Measurements from ENCODE around the gene IL1F10.
"Not testable (repeated sequence)": the region's sequence is repeated elsewhere in the genome, so short reads cannot be mapped to it uniquely, and the experiment has no call there.

The IL1F10 gene

GRCh38 chr2:113091231-113091896 lies 23.6 kb downstream of the IL1F10 start:
- H3K9ac ChIP-seq (ENCODE audit: low read depth in 1 of 2, low read length in 2 of 2) = no peak overlapping the region
- no peaks in the 10 kb centered on the region for H3K4me1 ChIP-seq (ENCODE audit: control insufficient read depth in 2 of 2, insufficient read depth in 2 of 2, low read length in 2 of 2)
- H3K9me3 ChIP-seq (ENCODE audit: control insufficient read depth in 2 of 2, low read length in 2 of 2) = peaks cover 0 to 3% of the 10 kb centered on the region in 2 donors
- H3K27me3 ChIP-seq (ENCODE audit: control insufficient read depth in 2 of 2, insufficient read depth in 2 of 2, low read length in 2 of 2) = peaks cover 0 to 4% of the 10 kb centered on the region in 2 donors
- no peak overlapping the region for H3K4me3 ChIP-seq (ENCODE audit: low read length in 2 of 2)
- no peaks in the 10 kb centered on the region for H3K36me3 ChIP-seq (ENCODE audit: control insufficient read depth in 2 of 2, insufficient read depth in 2 of 2, low read length in 2 of 2)
- no peak overlapping the region for H3K27ac ChIP-seq (ENCODE audit: low read depth in 2 of 2, low read length in 2 of 2)

DNA sequence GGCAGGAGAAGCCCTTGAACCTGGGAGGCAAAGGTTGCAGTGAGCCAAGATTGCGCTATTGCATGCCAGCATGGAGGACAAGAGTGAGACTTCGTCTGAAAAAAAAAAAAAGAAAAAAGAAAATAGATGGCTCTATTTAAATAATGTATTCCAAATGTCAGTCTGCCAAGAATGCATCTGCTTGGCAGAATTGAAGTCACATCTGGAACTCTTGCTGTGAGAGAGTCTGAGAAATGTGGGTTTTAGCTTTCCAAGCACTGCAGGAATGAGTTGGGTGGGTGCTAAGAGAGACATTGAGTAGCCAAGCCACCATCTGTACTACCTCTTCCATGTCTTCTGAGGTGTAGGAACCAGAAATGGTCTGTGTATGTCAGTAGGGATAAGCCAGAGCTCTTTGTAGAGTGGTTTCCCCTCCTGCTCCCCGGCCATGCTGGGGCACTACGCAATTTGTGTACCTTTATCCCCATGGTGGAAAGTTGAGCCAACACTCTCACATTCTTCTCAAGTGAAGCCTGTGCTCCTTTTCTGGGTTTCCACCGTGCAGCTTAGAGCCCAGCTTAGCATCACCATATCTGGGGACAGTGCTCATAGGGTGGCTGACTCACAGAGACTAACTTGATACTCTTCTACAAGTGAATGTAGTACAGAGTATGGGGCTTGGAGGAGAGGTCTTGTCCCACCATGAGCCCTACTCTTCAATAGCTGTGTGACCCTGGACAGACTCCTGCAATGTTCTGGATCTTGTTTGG lies 25.3 kb downstream of the IL1F10 start:
- Histone ChIP-seq H3K9ac (ENCODE audit: low read depth in 1 of 2, low read length in 2 of 2) (no peak overlapping the region), H3K4me3 (ENCODE audit: low read length in 2 of 2) (no peak overlapping the region), H3K9me3 (ENCODE audit: control insufficient read depth in 2 of 2, low read length in 2 of 2) (peaks cover 0 to 3% of the 10 kb centered on the region in 2 donors), H3K4me1 (ENCODE audit: control insufficient read depth in 2 of 2, insufficient read depth in 2 of 2, low read length in 2 of 2) (peaks cover 0 to under 1% of the 10 kb centered on the region in 2 donors), H3K27ac (ENCODE audit: low read depth in 2 of 2, low read length in 2 of 2) (no peak overlapping the region), H3K27me3 (ENCODE audit: control insufficient read depth in 2 of 2, insufficient read depth in 2 of 2, low read length in 2 of 2) (peaks cover 0 to 4% of the 10 kb centered on the region in 2 donors), H3K36me3 (ENCODE audit: control insufficient read depth in 2 of 2, insufficient read depth in 2 of 2, low read length in 2 of 2) (no peaks in the 10 kb centered on the region)

DNA sequence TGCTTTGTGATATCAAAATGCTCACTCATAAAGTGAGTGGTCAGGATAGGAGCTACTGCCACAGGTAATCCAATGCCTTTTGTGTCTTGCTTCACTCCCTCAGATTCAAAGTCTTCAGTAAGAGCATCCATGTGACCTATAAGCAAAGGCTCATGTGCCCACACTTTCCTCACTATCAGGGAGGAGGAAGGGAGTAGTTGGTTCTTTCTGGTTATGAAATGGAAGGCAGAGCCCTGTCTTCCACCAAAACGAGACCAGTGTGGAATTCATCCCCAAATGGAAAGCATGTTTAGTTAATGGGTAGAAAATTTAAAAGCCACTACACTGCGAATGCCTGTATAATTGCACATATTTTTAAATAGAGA lies 25.8 kb downstream of the IL1F10 start:
- H3K9me3 ChIP-seq (ENCODE audit: control insufficient read depth in 2 of 2, low read length in 2 of 2) = peaks cover 0 to 3% of the 10 kb centered on the region in 2 donors
- H3K27ac ChIP-seq (ENCODE audit: low read depth in 2 of 2, low read length in 2 of 2) = no peak overlapping the region
- H3K9ac ChIP-seq (ENCODE audit: low read depth in 1 of 2, low read length in 2 of 2) = no peak overlapping the region
- peaks cover 0 to 4% of the 10 kb centered on the region in 2 donors for H3K27me3 ChIP-seq (ENCODE audit: control insufficient read depth in 2 of 2, insufficient read depth in 2 of 2, low read length in 2 of 2)
- H3K4me3 ChIP-seq (ENCODE audit: low read length in 2 of 2) = no peak overlapping the region
- no peaks in the 10 kb centered on the region for H3K36me3 ChIP-seq (ENCODE audit: control insufficient read depth in 2 of 2, insufficient read depth in 2 of 2, low read length in 2 of 2)
- peaks cover 0 to 2% of the 10 kb centered on the region in 2 donors for H3K4me1 ChIP-seq (ENCODE audit: control insufficient read depth in 2 of 2, insufficient read depth in 2 of 2, low read length in 2 of 2)

DNA sequence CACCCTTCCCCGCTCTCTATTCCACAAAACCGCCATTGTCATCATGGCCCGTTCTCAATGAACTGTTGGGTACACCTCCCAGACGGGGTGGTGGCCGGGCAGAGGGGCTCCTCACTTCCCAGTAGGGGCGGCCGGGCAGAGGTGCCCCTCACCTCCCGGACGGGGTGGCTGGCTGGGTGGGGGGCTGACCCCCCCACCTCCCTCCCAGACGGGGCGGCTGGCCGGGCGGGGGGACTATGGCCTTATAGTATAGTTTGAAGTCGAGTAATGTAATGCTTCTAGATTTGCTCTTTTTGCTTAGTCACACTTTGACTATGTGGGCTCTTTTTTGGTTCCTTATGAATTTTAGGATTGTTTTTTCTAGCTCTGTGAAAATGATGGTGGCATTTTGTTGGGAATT lies 28.5 kb downstream of the IL1F10 start:
- H3K4me3 ChIP-seq (ENCODE audit: low read length in 2 of 2); H3K27ac ChIP-seq (ENCODE audit: low read depth in 2 of 2, low read length in 2 of 2); H3K4me1 ChIP-seq (ENCODE audit: control insufficient read depth in 2 of 2, insufficient read depth in 2 of 2, low read length in 2 of 2): not testable (repeated sequence)

DNA sequence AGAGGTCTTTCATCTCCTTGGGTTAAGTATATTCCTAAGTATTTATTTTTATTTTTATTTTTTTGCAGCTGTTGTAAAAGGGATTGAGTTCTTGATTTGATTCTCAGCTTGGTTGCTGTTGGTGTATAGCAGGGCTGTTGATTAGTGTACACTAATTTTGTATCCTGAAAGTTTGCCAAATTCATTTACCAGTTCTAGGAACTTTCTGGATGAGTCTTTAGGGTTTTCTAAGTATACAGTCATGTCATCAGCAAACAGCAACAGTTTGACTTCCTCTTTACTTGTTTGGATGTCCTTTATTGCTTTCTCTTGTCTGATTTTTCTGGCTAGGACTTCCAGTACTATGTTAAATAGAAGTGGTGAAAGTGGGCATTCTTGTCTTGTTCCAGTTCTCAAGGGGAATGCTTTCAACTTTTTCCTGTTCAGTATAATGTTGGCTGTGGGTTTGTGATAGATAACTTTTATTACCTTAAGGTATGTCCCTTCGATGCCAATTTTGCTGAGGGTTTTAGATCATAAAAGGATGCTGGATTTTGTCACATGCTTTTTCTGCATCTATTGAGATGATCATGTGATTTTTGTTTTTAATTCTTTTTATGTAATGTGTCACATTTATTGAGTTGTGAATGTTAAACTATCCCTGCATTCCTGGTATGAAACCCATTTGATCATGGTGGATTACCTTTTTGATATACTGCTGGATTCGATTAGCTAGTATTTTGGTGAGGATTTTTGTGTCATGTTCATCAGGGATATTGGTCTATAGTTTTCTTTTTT lies 29.3 kb downstream of the IL1F10 start:
- not testable (repeated sequence) for H3K9ac ChIP-seq (ENCODE audit: low read depth in 1 of 2, low read length in 2 of 2); H3K27me3 ChIP-seq (ENCODE audit: control insufficient read depth in 2 of 2, insufficient read depth in 2 of 2, low read length in 2 of 2); H3K4me1 ChIP-seq (ENCODE audit: control insufficient read depth in 2 of 2, insufficient read depth in 2 of 2, low read length in 2 of 2); H3K4me3 ChIP-seq (ENCODE audit: low read length in 2 of 2); H3K36me3 ChIP-seq (ENCODE audit: control insufficient read depth in 2 of 2, insufficient read depth in 2 of 2, low read length in 2 of 2); H3K27ac ChIP-seq (ENCODE audit: low read depth in 2 of 2, low read length in 2 of 2); H3K9me3 ChIP-seq (ENCODE audit: control insufficient read depth in 2 of 2, low read length in 2 of 2)

More for the DNA sequence above, 28.5 kb downstream of the IL1F10 start:
- H3K36me3 ChIP-seq (ENCODE audit: control insufficient read depth in 2 of 2, insufficient read depth in 2 of 2, low read length in 2 of 2); H3K27me3 ChIP-seq (ENCODE audit: control insufficient read depth in 2 of 2, insufficient read depth in 2 of 2, low read length in 2 of 2); H3K9me3 ChIP-seq (ENCODE audit: control insufficient read depth in 2 of 2, low read length in 2 of 2); H3K9ac ChIP-seq (ENCODE audit: low read depth in 1 of 2, low read length in 2 of 2): not testable (repeated sequence)

DNA sequence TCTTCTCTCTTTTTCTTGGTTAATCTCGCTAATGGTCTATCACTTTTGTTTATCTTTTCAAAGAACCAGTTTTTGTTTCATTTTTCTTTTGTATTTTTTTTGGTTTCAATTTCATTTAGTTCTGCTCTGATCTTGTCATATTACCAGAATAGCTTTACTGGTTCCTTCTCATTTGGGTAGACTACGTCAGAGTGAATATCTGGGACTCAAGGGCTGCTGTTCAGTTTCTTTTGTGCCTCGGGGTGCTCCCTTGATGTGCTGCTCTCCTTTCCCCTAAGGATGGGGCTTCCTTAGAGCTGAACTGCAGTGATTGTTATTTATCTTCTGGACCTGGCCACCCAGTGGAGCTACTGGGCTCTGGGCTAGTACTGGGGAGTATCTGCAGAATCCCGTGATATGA lies 30.3 kb downstream of the IL1F10 start:
- H3K36me3 ChIP-seq (ENCODE audit: control insufficient read depth in 2 of 2, insufficient read depth in 2 of 2, low read length in 2 of 2) = no peaks in the 10 kb centered on the region
- H3K27me3 ChIP-seq (ENCODE audit: control insufficient read depth in 2 of 2, insufficient read depth in 2 of 2, low read length in 2 of 2) = no peaks in the 10 kb centered on the region
- H3K9me3 ChIP-seq (ENCODE audit: control insufficient read depth in 2 of 2, low read length in 2 of 2) = peaks cover 0 to 3% of the 10 kb centered on the region in 2 donors
- H3K9ac ChIP-seq (ENCODE audit: low read depth in 1 of 2, low read length in 2 of 2) = no peak overlapping the region
- no peak overlapping the region for H3K4me3 ChIP-seq (ENCODE audit: low read length in 2 of 2)
- H3K4me1 ChIP-seq (ENCODE audit: control insufficient read depth in 2 of 2, insufficient read depth in 2 of 2, low read length in 2 of 2) = peaks cover 0 to 2% of the 10 kb centered on the region in 2 donors
- H3K27ac ChIP-seq (ENCODE audit: low read depth in 2 of 2, low read length in 2 of 2) = no peak overlapping the region

DNA sequence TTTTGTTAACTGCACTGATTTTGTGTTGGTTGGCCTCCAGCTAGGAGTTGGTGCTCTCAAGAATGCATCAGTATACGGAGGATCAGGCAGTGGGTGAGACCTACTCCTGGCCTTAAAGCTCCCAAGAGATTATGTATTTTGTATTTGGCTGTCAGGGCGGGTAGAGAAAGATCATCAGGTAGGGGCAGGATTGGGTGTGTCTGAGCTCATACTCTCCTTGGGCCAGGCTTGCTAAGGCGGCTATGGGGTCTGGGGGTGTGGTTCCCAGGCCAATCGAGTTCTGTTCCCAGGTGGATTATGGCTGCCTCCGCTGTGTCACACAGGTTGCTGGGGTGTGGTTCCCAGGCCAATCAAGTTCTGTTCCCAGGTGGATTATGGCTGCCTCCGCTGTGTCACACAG lies 30.8 kb downstream of the IL1F10 start:
- Histone ChIP-seq H3K4me3 (ENCODE audit: low read length in 2 of 2) (no peak overlapping the region), H3K4me1 (ENCODE audit: control insufficient read depth in 2 of 2, insufficient read depth in 2 of 2, low read length in 2 of 2) (peaks cover 0 to 2% of the 10 kb centered on the region in 2 donors)

DNA sequence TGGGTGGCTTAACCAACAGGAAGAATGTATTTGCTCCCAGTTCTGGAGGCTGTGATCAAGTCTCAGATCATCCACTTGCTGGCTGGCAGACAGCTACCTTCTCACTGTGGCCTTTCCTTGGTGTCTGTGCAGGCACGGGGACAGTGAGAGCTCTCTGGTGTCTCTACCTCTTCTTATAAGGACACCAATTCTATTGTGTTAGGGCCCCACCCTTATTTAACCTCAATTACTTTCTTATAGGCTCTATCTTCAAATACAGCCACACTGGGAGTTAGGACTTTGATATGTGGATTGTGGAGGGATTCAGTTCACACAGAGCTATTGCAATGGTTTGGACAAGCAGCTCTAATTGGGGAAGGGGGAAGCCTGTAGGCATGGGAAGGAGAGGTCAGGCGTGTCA lies 34.4 kb downstream of the IL1F10 start:
- H3K36me3 ChIP-seq (ENCODE audit: control insufficient read depth in 2 of 2, insufficient read depth in 2 of 2, low read length in 2 of 2) = no peaks in the 10 kb centered on the region
- no peak overlapping the region for H3K9ac ChIP-seq (ENCODE audit: low read depth in 1 of 2, low read length in 2 of 2)
- H3K4me1 ChIP-seq (ENCODE audit: control insufficient read depth in 2 of 2, insufficient read depth in 2 of 2, low read length in 2 of 2) = peaks cover 0 to 2% of the 10 kb centered on the region in 2 donors
- H3K4me3 ChIP-seq (ENCODE audit: low read length in 2 of 2) = no peak overlapping the region
- no peaks in the 10 kb centered on the region for H3K9me3 ChIP-seq (ENCODE audit: control insufficient read depth in 2 of 2, low read length in 2 of 2)
- no peak overlapping the region for H3K27ac ChIP-seq (ENCODE audit: low read depth in 2 of 2, low read length in 2 of 2)
- H3K27me3 ChIP-seq (ENCODE audit: control insufficient read depth in 2 of 2, insufficient read depth in 2 of 2, low read length in 2 of 2) = no peaks in the 10 kb centered on the region

More for the DNA sequence above, 30.8 kb downstream of the IL1F10 start:
- no peak overlapping the region for H3K9ac ChIP-seq (ENCODE audit: low read depth in 1 of 2, low read length in 2 of 2)
- no peak overlapping the region for H3K27ac ChIP-seq (ENCODE audit: low read depth in 2 of 2, low read length in 2 of 2)
- H3K27me3 ChIP-seq (ENCODE audit: control insufficient read depth in 2 of 2, insufficient read depth in 2 of 2, low read length in 2 of 2) = no peaks in the 10 kb centered on the region
- no peaks in the 10 kb centered on the region for H3K36me3 ChIP-seq (ENCODE audit: control insufficient read depth in 2 of 2, insufficient read depth in 2 of 2, low read length in 2 of 2)
- H3K9me3 ChIP-seq (ENCODE audit: control insufficient read depth in 2 of 2, low read length in 2 of 2) = peaks cover 0 to 3% of the 10 kb centered on the region in 2 donors

DNA sequence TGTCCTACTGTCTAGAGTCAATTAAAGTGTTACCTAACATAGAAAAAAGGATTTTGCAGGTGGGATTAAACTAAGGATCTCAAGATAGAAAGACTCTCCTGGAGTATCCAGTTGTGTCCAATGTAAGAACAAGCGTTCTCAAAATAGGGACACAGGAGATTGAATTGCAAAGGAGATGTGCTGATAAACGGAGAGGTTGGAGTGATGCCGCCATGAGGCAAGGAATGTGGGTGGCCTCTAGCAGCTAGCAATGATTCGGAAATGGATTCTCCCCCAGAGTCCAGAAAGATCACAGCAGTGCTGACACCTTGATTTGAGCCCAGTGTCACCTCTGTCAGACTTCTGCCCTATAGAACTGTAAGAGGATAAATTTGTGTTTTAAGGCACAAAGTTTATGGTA lies 35.5 kb downstream of the IL1F10 start:
- Histone ChIP-seq H3K9ac (ENCODE audit: low read depth in 1 of 2, low read length in 2 of 2) (no peak overlapping the region), H3K9me3 (ENCODE audit: control insufficient read depth in 2 of 2, low read length in 2 of 2) (no peaks in the 10 kb centered on the region), H3K27me3 (ENCODE audit: control insufficient read depth in 2 of 2, insufficient read depth in 2 of 2, low read length in 2 of 2) (no peaks in the 10 kb centered on the region), H3K4me3 (ENCODE audit: low read length in 2 of 2) (no peak overlapping the region), H3K4me1 (ENCODE audit: control insufficient read depth in 2 of 2, insufficient read depth in 2 of 2, low read length in 2 of 2) (no peaks in the 10 kb centered on the region), H3K36me3 (ENCODE audit: control insufficient read depth in 2 of 2, insufficient read depth in 2 of 2, low read length in 2 of 2) (no peaks in the 10 kb centered on the region), H3K27ac (ENCODE audit: low read depth in 2 of 2, low read length in 2 of 2) (no peak overlapping the region)

GRCh38 chr2:113104054-113104611 lies 36.4 kb downstream of the IL1F10 start:
- Histone ChIP-seq H3K9ac (ENCODE audit: low read depth in 1 of 2, low read length in 2 of 2) (no peak overlapping the region), H3K4me3 (ENCODE audit: low read length in 2 of 2) (no peak overlapping the region), H3K27me3 (ENCODE audit: control insufficient read depth in 2 of 2, insufficient read depth in 2 of 2, low read length in 2 of 2) (no peaks in the 10 kb centered on the region), H3K27ac (ENCODE audit: low read depth in 2 of 2, low read length in 2 of 2) (no peak overlapping the region), H3K9me3 (ENCODE audit: control insufficient read depth in 2 of 2, low read length in 2 of 2) (no peaks in the 10 kb centered on the region), H3K36me3 (ENCODE audit: control insufficient read depth in 2 of 2, insufficient read depth in 2 of 2, low read length in 2 of 2) (no peaks in the 10 kb centered on the region), H3K4me1 (ENCODE audit: control insufficient read depth in 2 of 2, insufficient read depth in 2 of 2, low read length in 2 of 2) (no peaks in the 10 kb centered on the region)

Data from mucosa of rectum (tissue), 2 donors.